K562 (cell line): ENCODE results near the gene DIPK1B. TPM values are rescaled to one million over a fixed set of nuclear protein-coding genes. Genes with fewer than 3 reads are reported as not detected.

Experiments used
- ARID1B ChIP-seq: fragments of 450-650 bp; IDR thresholded peaks from 2 replicates; pipeline ENCODE4 v1.6.1; 2016; ENCODE audit warnings: antibody characterized with exemption, mild to moderate bottlenecking, inconsistent platforms
- CC2D1A ChIP-seq: fragments of 450-650 bp; IDR thresholded peaks from 2 replicates; pipeline ENCODE4 v1.6.1; 2017; ENCODE audit warnings: mild to moderate bottlenecking
- E2F6 ChIP-seq, 2 experiments: IDR thresholded peaks; 2 replicates each; pipeline ENCODE4 v1.6.1; 2011; ENCODE audit warnings: borderline replicate concordance in 1 of 2, control low read depth in 1 of 2, low read depth in 1 of 2, low read length in 1 of 2, mild to moderate bottlenecking in 1 of 2, mixed read lengths in 1 of 2, moderate library complexity in 1 of 2; ENCODE audit not compliant: insufficient read depth in 1 of 2, insufficient read length in 1 of 2, poor library complexity in 1 of 2, severe bottlenecking in 1 of 2; ENCODE audit errors: extremely low read depth in 1 of 2
- FOXK2 ChIP-seq, 2 experiments: fragments of 450-650 bp; IDR thresholded peaks in 1 of 2; conservative IDR thresholded peaks in 1 of 2; 2 replicates each; pipeline ENCODE4 v1.6.1; 2016; ENCODE audit warnings: low read depth in 2 of 2, mild to moderate bottlenecking in 1 of 2
- JUND ChIP-seq, 2 experiments: IDR thresholded peaks; 2 replicates in 1 of 2; 3 replicates in 1 of 2; pipeline ENCODE4 v1.6.1; 2011; ENCODE audit warnings: borderline replicate concordance in 2 of 2, low read depth in 2 of 2, low read length in 2 of 2, improper control_type of control experiment in 1 of 2, missing biosample characterization in 1 of 2, missing genetic modification characterization in 1 of 2, missing genetic modification reagents in 1 of 2
- KHSRP ChIP-seq: fragments of 450-650 bp; IDR thresholded peaks from 2 replicates; pipeline ENCODE4 v1.6.1; 2017
- L3MBTL2 ChIP-seq: fragments of 450-650 bp; IDR thresholded peaks from 2 replicates; pipeline ENCODE4 v1.6.1; 2016; ENCODE audit warnings: mild to moderate bottlenecking, moderate library complexity
- MEF2D ChIP-seq: conservative IDR thresholded peaks from 2 replicates; pipeline ENCODE4 v1.6.1; 2016; ENCODE audit warnings: low read depth, missing genetic modification characterization, missing compliant biosample characterization
- NR2C1 ChIP-seq, 2 experiments: fragments of 450-650 bp; IDR thresholded peaks; 2 replicates each; pipeline ENCODE4 v1.6.1; 2017; ENCODE audit warnings: mild to moderate bottlenecking in 2 of 2, antibody characterized with exemption in 1 of 2, inconsistent platforms in 1 of 2, missing compliant biosample characterization in 1 of 2, missing genetic modification characterization in 1 of 2
- NR2C2 ChIP-seq, 2 experiments: fragments of 200-800 bp in 1 of 2; sonication (Bioruptor generic) in 1 of 2; sonication (generic) in 1 of 2; formaldehyde crosslinking in 1 of 2; IDR thresholded peaks; 2 replicates each; pipeline versions ENCODE4 v1.6.1 to v1.8.0; 2016 to 2022; ENCODE audit warnings: mild to moderate bottlenecking in 1 of 2, missing compliant biosample characterization in 1 of 2, missing genetic modification characterization in 1 of 2, missing genetic modification reagents in 1 of 2
- NR4A1 ChIP-seq, 2 experiments: fragments of 250-450 bp in 1 of 2; fragments of 450-650 bp in 1 of 2; sonication (Bioruptor Pico) in 1 of 2; IDR thresholded peaks; 2 replicates each; pipeline versions ENCODE4 v1.4.0 to v1.6.1; 2016 to 2020; ENCODE audit warnings: mild to moderate bottlenecking in 2 of 2, missing compliant biosample characterization in 1 of 2, missing genetic modification characterization in 1 of 2, moderate library complexity in 1 of 2
- POLR2A ChIP-seq: fragments of 450-650 bp; conservative IDR thresholded peaks from 2 replicates; pipeline ENCODE4 v1.6.1; 2016
- RBBP5 ChIP-seq: fragments of 200-600 bp; sonication (generic); IDR thresholded peaks from 2 replicates; pipeline ENCODE4 v1.6.1; 2012; ENCODE audit warnings: borderline replicate concordance, mild to moderate bottlenecking, low read length, control low read depth, inconsistent platforms; ENCODE audit not compliant: insufficient read depth, poor library complexity, severe bottlenecking
- RFX1 ChIP-seq: fragments of 450-650 bp; IDR thresholded peaks from 2 replicates; pipeline ENCODE4 v1.6.1; 2016; ENCODE audit warnings: mild to moderate bottlenecking, moderate library complexity
- TFAP4 ChIP-seq: sonication (generic); formaldehyde crosslinking; IDR thresholded peaks from 2 replicates; pipeline ENCODE4 v1.8.0; 2022; ENCODE audit warnings: missing genetic modification reagents, mild to moderate bottlenecking, moderate library complexity, borderline replicate concordance
- THAP7 ChIP-seq: fragments of 250-450 bp; sonication (Bioruptor Pico); IDR thresholded peaks from 2 replicates; pipeline ENCODE4 v1.5.0; 2021
- ZBTB43 ChIP-seq: sonication (generic); formaldehyde crosslinking; IDR thresholded peaks from 2 replicates; pipeline ENCODE4 v1.8.0; 2023; ENCODE audit warnings: mild to moderate bottlenecking, missing genetic modification reagents
- polyA plus RNA-seq, 8 experiments: library from polyadenylated mRNA; depleted of rRNA in 4 of 8; stranded (reverse) in 5 of 8; unstranded in 3 of 8; fragments of >200 nt; fragmentation: Nextera tagmentation in 2 of 8; fragmentation: Illumina TruSeq in 1 of 8; extraction: Ambion mirVana in 2 of 8; extraction: Trizol in 1 of 8; gene quantifications; 2 replicates each; pipeline versions ENCODE4 v1.2.1 to v1.2.3, GENCODE V29; 2011 to 2014; ENCODE audit warnings: inconsistent platforms in 1 of 8, missing spikeins in 1 of 8
- total RNA-seq, 7 experiments: library from RNA; depleted of rRNA in 6 of 7; stranded (reverse); fragments of >200 nt in 6 of 7; fragmentation: Illumina TruSeq in 2 of 7; extraction: Trizol in 2 of 7; gene quantifications; 2 replicates each; pipeline versions ENCODE4 v1.2.1 to v1.2.3, GENCODE V29; 2011 to 2021; ENCODE audit warnings: low replicate concordance in 1 of 7

Gene DIPK1B
- total and polyA plus RNA-seq, 9 of the 15 experiments (the other 6 are each of a cell fraction or from before 2014, with no cell fraction given): 0.08 to 22.3 (median 5.9) TPM

- TF ChIP-seq KHSRP (no peak), FOXK2 (conservative IDR thresholded peaks at IDR 0.05 in 1 of 2, IDR thresholded peaks at IDR 0.05 in 1 of 2; ENCODE audit: low read depth in 2 of 2) (0 out of 4 replicates have a peak, but pooled peaks of 1 of the 2 experiments have one; percentile 32), RBBP5 (peak; percentile 56), TFAP4 (0 out of 2 replicates have a peak, but pooled peaks have one; percentile 31), NR4A1 (CRISPR knock-in tag; IDR thresholded peaks at IDR 0.05) (no peak), NR4A1 (tag; IDR thresholded peaks at IDR 0.05) (no peak), NR2C2 (CRISPR knock-in tag; IDR thresholded peaks at IDR 0.05) (no peak), NR2C2 (tag; IDR thresholded peaks at IDR 0.05) (no peak), POLR2A (no peak), ARID1B (0 out of 2 replicates have a peak, but pooled peaks have one; percentile 5), CC2D1A (no peak), MEF2D (tag) (no peak), NR2C1 (IDR thresholded peaks at IDR 0.05) (no peak), NR2C1 (tag; IDR thresholded peaks at IDR 0.05) (0 out of 2 replicates have a peak, but pooled peaks have one; percentile 27), ZBTB43 (no peak), E2F6 (IDR thresholded peaks at IDR 0.05; ENCODE audit: borderline replicate concordance in 1 of 2, extremely low read depth in 1 of 2, insufficient read depth in 1 of 2, insufficient read length in 1 of 2, low read depth in 1 of 2, low read length in 1 of 2, poor library complexity in 1 of 2, severe bottlenecking in 1 of 2) (peak in 1 of 2 experiments; percentile 54), L3MBTL2 (peak; percentile 91), THAP7 (CRISPR knock-in tag) (no peak), RFX1 (no peak), JUND (IDR thresholded peaks at IDR 0.05; ENCODE audit: borderline replicate concordance, low read depth, low read length) (no peak), JUND (tag; IDR thresholded peaks at IDR 0.05; ENCODE audit: borderline replicate concordance, low read depth, low read length) (peak; percentile 17; the same call in 1 of the 3 replicates)
Observed at GRCh38 chr9:136700959-136701667, 11.3 kb upstream of the DIPK1B start (continued).
